ENCODE results near the gene HSPA9. TPM values are rescaled to one million over a fixed set of nuclear protein-coding genes. Genes with fewer than 3 reads are reported as not detected.

The HSPA9 gene
- polyA plus RNA-seq, result 100 to 1,000 TPM in 1 of 3 donors, 10 to 100 TPM in 2; 73.6 to 177 (median 94.5) TPM

- 0% methylated on average over 64 to 73 of the region's 73 CpGs for WGBS, 3 donors
- H3K27ac ChIP-seq (ENCODE audit: low read depth, low read length), result peak within 1 kb of the TSS; percentile 98
These were observed at the start of gene HSPA9 for GRCh38 chr5:138575194-138576015. Gene HSPA9 (minus strand): TSS chr5:138575401. CDS start chr5:138575318, 83 bp downstream.

GRCh38 chr5:138623053-138623452, 47.9 kb upstream of the HSPA9 start:
- 53 to 84% (median 66%) methylated on average over 4 of the region's 4 CpGs for WGBS, 3 donors
- no peak overlapping the region for H3K27ac ChIP-seq (ENCODE audit: low read depth, low read length)

- 81 to 90% (median 89%) methylated on average over 4 of the region's 4 CpGs for WGBS, 3 donors
These were observed 46.9 kb upstream of the HSPA9 start for GRCh38 chr5:138622051-138622450.

GRCh38 chr5:138620663-138621224, 45.5 kb upstream of the HSPA9 start:
- 60 to 69% (median 65%) methylated on average over 4 of the region's 4 CpGs for WGBS, 3 donors
- H3K27ac ChIP-seq (ENCODE audit: low read depth, low read length), result no peak overlapping the region

More at GRCh38 chr5:138622051-138622450, 46.9 kb upstream of the HSPA9 start:
- H3K27ac ChIP-seq (ENCODE audit: low read depth, low read length), result no peak overlapping the region

GRCh38 chr5:138616508-138616907, 41.3 kb upstream of the HSPA9 start:
- 68 to 80% (median 73%) methylated on average over 5 of the region's 5 CpGs for WGBS, 3 donors
- no peak overlapping the region for H3K27ac ChIP-seq (ENCODE audit: low read depth, low read length)

GRCh38 chr5:138615461-138615860, 40.3 kb upstream of the HSPA9 start:
- WGBS, 3 donors, result 83 to 91% (median 88%) methylated on average over 3 of the region's 3 CpGs
- no peak overlapping the region for H3K27ac ChIP-seq (ENCODE audit: low read depth, low read length)

- WGBS, 3 donors, result 46 to 51% (median 51%) methylated on average over 5 of the region's 5 CpGs
- H3K27ac ChIP-seq (ENCODE audit: low read depth, low read length), result no peak overlapping the region
These were observed 36.5 kb upstream of the HSPA9 start for GRCh38 chr5:138611678-138612218.

- no peak overlapping the region for H3K27ac ChIP-seq (ENCODE audit: low read depth, low read length)
- WGBS, 3 donors, result 21 to 26% (median 24%) methylated on average over 14 to 16 of the region's 16 CpGs
These were observed 35.9 kb upstream of the HSPA9 start for GRCh38 chr5:138610918-138611677.

GRCh38 chr5:138610415-138610917, 35.3 kb upstream of the HSPA9 start:
- no peak overlapping the region for H3K27ac ChIP-seq (ENCODE audit: low read depth, low read length)
- 49 to 62% (median 54%) methylated on average over 10 of the region's 10 CpGs for WGBS, 3 donors

- H3K27ac ChIP-seq (ENCODE audit: low read depth, low read length), result no peak overlapping the region
- WGBS, 3 donors, result 83 to 91% (median 88%) methylated on average over 6 of the region's 6 CpGs
These were observed 31.3 kb upstream of the HSPA9 start for GRCh38 chr5:138606378-138607064.

- H3K27ac ChIP-seq (ENCODE audit: low read depth, low read length), result no peak overlapping the region
- 35 to 54% (median 51%) methylated on average over 2 of the region's 2 CpGs for WGBS, 3 donors
These were observed 30.2 kb upstream of the HSPA9 start for GRCh38 chr5:138605254-138605972.

- H3K27ac ChIP-seq (ENCODE audit: low read depth, low read length), result no peak overlapping the region
- 95 to 96% (median 95%) methylated on average over 10 of the region's 10 CpGs for WGBS, 3 donors
These were observed 29.1 kb upstream of the HSPA9 start for GRCh38 chr5:138604176-138604785.

GRCh38 chr5:138603249-138603920, 28.2 kb upstream of the HSPA9 start:
- 63 to 78% (median 74%) methylated on average over 5 of the region's 5 CpGs for WGBS, 3 donors
- H3K27ac ChIP-seq (ENCODE audit: low read depth, low read length), result no peak overlapping the region

- 67 to 77% (median 68%) methylated on average over 6 of the region's 6 CpGs for WGBS, 3 donors
- no peak overlapping the region for H3K27ac ChIP-seq (ENCODE audit: low read depth, low read length)
These were observed 27.3 kb upstream of the HSPA9 start for GRCh38 chr5:138602371-138603000.

- 23 to 40% (median 35%) methylated on average over 3 of the region's 3 CpGs for WGBS, 3 donors
These were observed 26.2 kb upstream of the HSPA9 start for GRCh38 chr5:138601444-138601843.

GRCh38 chr5:138600446-138600845, 25.2 kb upstream of the HSPA9 start:
- WGBS, 3 donors, result 93 to 99% (median 96%) methylated on average over 3 of the region's 3 CpGs

More at GRCh38 chr5:138601444-138601843, 26.2 kb upstream of the HSPA9 start:
- H3K27ac ChIP-seq (ENCODE audit: low read depth, low read length), result no peak overlapping the region

More at GRCh38 chr5:138600446-138600845, 25.2 kb upstream of the HSPA9 start:
- no peak overlapping the region for H3K27ac ChIP-seq (ENCODE audit: low read depth, low read length)
